ENCODE results near the gene SBF2.

The SBF2 gene

DNA sequence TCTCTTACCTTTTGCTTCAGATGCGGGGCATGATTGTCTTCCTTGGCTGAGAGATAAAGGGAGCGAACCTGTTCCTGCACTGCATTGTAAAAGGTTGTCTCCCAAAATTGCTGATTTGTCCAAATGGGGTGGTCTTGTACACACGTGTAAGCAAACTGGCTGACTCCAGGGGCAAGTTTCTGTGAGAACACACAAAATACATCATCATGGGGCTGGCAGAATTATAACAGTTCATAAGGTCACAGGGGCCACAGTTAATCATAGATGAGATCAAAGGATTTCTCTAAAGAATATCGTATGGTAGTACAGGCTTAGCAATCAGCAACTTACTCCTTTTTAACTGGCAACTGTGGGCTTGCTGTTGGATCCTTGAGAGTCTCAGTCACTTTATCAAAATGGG is 435.8 kb downstream of the SBF2 start:
- Histone ChIP-seq H3K4me3 (ENCODE audit: insufficient read depth, low read length, poor library complexity, severe bottlenecking) (no peak overlapping the region), H3K27ac (ENCODE audit: low read depth, low read length) (no peak overlapping the region)
- TF ChIP-seq EZH2phosphoT487 (conservative IDR thresholded peaks at IDR 0.05; ENCODE audit: low read length), result no peak
- TF ChIP-seq, protein P1, sequence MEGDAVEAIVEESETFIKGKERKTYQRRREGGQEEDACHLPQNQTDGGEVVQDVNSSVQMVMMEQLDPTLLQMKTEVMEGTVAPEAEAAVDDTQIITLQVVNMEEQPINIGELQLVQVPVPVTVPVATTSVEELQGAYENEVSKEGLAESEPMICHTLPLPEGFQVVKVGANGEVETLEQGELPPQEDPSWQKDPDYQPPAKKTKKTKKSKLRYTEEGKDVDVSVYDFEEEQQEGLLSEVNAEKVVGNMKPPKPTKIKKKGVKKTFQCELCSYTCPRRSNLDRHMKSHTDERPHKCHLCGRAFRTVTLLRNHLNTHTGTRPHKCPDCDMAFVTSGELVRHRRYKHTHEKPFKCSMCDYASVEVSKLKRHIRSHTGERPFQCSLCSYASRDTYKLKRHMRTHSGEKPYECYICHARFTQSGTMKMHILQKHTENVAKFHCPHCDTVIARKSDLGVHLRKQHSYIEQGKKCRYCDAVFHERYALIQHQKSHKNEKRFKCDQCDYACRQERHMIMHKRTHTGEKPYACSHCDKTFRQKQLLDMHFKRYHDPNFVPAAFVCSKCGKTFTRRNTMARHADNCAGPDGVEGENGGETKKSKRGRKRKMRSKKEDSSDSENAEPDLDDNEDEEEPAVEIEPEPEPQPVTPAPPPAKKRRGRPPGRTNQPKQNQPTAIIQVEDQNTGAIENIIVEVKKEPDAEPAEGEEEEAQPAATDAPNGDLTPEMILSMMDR (IDR thresholded peaks at IDR 0.05; ENCODE audit: insufficient read depth, low read length, poor library complexity, severe bottlenecking), result no peak

GRCh38 chr11:9855579-9856287 is 438.3 kb downstream of the SBF2 start:
- TF ChIP-seq, protein P1 (IDR thresholded peaks at IDR 0.05; ENCODE audit: insufficient read depth, low read length, poor library complexity, severe bottlenecking), result no peak
- TF ChIP-seq EZH2phosphoT487 (conservative IDR thresholded peaks at IDR 0.05; ENCODE audit: low read length), result no peak
- Histone ChIP-seq H2AFZ (ENCODE audit: low read depth, low read length, severe bottlenecking) (no peak overlapping the region), H3K9ac (ENCODE audit: low read length) (no peak overlapping the region), H3K4me3 (ENCODE audit: insufficient read depth, low read length, poor library complexity, severe bottlenecking) (no peak overlapping the region), H3F3A (ENCODE audit: insufficient read depth) (no peaks in the 10 kb centered on the region), H4K20me1 (ENCODE audit: low read depth, low read length) (no peaks in the 10 kb centered on the region), H3K27me3 (ENCODE audit: low read length) (no peaks in the 10 kb centered on the region), H3K27ac (ENCODE audit: low read depth, low read length) (no peak overlapping the region), H3K9me2 (replicated peaks; ENCODE audit: insufficient read depth, low read length) (no peaks in the 10 kb centered on the region), H3K4me2 (ENCODE audit: low read depth, low read length, poor library complexity, severe bottlenecking) (no peak overlapping the region), H3K9me3 (ENCODE audit: insufficient read depth, low read length) (no peaks in the 10 kb centered on the region), H3K36me3 (ENCODE audit: low read length) (no peaks in the 10 kb centered on the region), H3K79me2 (ENCODE audit: insufficient read depth, low read length) (no peaks in the 10 kb centered on the region)

More for the DNA sequence above, 435.8 kb downstream of the SBF2 start:
- H3K79me2 ChIP-seq (ENCODE audit: insufficient read depth, low read length), result no peaks in the 10 kb centered on the region
- H3K27me3 ChIP-seq (ENCODE audit: low read length), result no peaks in the 10 kb centered on the region
- no peak overlapping the region for H3K9ac ChIP-seq (ENCODE audit: low read length)
- H3K9me2 ChIP-seq (replicated peaks; ENCODE audit: insufficient read depth, low read length), result no peaks in the 10 kb centered on the region
- no peak overlapping the region for H3K4me2 ChIP-seq (ENCODE audit: low read depth, low read length, poor library complexity, severe bottlenecking)
- no peaks in the 10 kb centered on the region for H3K9me3 ChIP-seq (ENCODE audit: insufficient read depth, low read length)
- H4K20me1 ChIP-seq (ENCODE audit: low read depth, low read length), result no peaks in the 10 kb centered on the region
- no peak overlapping the region for H2AFZ ChIP-seq (ENCODE audit: low read depth, low read length, severe bottlenecking)
- no peaks in the 10 kb centered on the region for H3K36me3 ChIP-seq (ENCODE audit: low read length)
- H3F3A ChIP-seq (ENCODE audit: insufficient read depth), result no peaks in the 10 kb centered on the region

GRCh38 chr11:9853929-9854552 is 440.0 kb downstream of the SBF2 start:
- Histone ChIP-seq H3K4me3 (ENCODE audit: insufficient read depth, low read length, poor library complexity, severe bottlenecking) (no peak overlapping the region), H4K20me1 (ENCODE audit: low read depth, low read length) (no peaks in the 10 kb centered on the region), H3K36me3 (ENCODE audit: low read length) (no peaks in the 10 kb centered on the region), H3K9me2 (replicated peaks; ENCODE audit: insufficient read depth, low read length) (no peaks in the 10 kb centered on the region), H2AFZ (ENCODE audit: low read depth, low read length, severe bottlenecking) (no peak overlapping the region), H3K79me2 (ENCODE audit: insufficient read depth, low read length) (no peaks in the 10 kb centered on the region), H3K4me2 (ENCODE audit: low read depth, low read length, poor library complexity, severe bottlenecking) (no peak overlapping the region), H3K9ac (ENCODE audit: low read length) (no peak overlapping the region), H3F3A (ENCODE audit: insufficient read depth) (no peaks in the 10 kb centered on the region), H3K27me3 (ENCODE audit: low read length) (no peaks in the 10 kb centered on the region), H3K27ac (ENCODE audit: low read depth, low read length) (no peak overlapping the region), H3K9me3 (ENCODE audit: insufficient read depth, low read length) (no peaks in the 10 kb centered on the region)
- no peak for TF ChIP-seq EZH2phosphoT487 (conservative IDR thresholded peaks at IDR 0.05; ENCODE audit: low read length)

DNA sequence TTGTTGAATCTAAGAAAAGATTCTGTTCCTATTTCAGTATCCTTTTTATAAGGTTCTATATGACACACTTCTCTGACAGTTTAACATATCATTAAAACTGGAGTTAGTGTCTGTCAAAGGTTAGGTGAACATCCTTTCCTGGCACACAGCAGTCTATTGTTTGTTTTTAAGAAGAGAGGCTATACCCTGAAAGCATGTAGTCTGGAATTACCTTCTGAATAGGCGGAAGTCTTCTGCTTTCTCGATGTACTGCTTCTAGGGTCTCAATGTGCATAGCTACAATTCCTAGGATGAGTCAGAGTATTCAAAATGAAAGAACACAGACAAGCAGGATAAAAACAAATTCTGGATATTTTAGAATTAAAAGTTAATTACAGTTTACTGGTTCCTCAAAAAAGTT is 441.6 kb downstream of the SBF2 start:
- no peaks in the 10 kb centered on the region for H4K20me1 ChIP-seq (ENCODE audit: low read depth, low read length)
- H3F3A ChIP-seq (ENCODE audit: insufficient read depth), result no peaks in the 10 kb centered on the region
- H3K9me3 ChIP-seq (ENCODE audit: insufficient read depth, low read length), result no peaks in the 10 kb centered on the region
- H2AFZ ChIP-seq (ENCODE audit: low read depth, low read length, severe bottlenecking), result no peak overlapping the region
- no peaks in the 10 kb centered on the region for H3K27me3 ChIP-seq (ENCODE audit: low read length)
- no peaks in the 10 kb centered on the region for H3K36me3 ChIP-seq (ENCODE audit: low read length)
- no peak overlapping the region for H3K27ac ChIP-seq (ENCODE audit: low read depth, low read length)
- H3K9me2 ChIP-seq (replicated peaks; ENCODE audit: insufficient read depth, low read length), result no peaks in the 10 kb centered on the region
- no peak overlapping the region for H3K9ac ChIP-seq (ENCODE audit: low read length)
- no peaks in the 10 kb centered on the region for H3K79me2 ChIP-seq (ENCODE audit: insufficient read depth, low read length)
- TF ChIP-seq, protein P1 (IDR thresholded peaks at IDR 0.05; ENCODE audit: insufficient read depth, low read length, poor library complexity, severe bottlenecking), result no peak
- no peak for TF ChIP-seq EZH2phosphoT487 (conservative IDR thresholded peaks at IDR 0.05; ENCODE audit: low read length)
- no peak overlapping the region for H3K4me2 ChIP-seq (ENCODE audit: low read depth, low read length, poor library complexity, severe bottlenecking)
- no peak overlapping the region for H3K4me3 ChIP-seq (ENCODE audit: insufficient read depth, low read length, poor library complexity, severe bottlenecking)

Data from SU-DHL-6 (cell line).